PFSK-1 (cell line): Measurements from ENCODE around the gene MATCAP1.

Experiments
- FOXP2 ChIP-seq: optimal IDR thresholded peaks from 2 replicates; pipeline ENCODE3; 2011; ENCODE audit warnings: borderline replicate concordance, control low read depth, inconsistent platforms; ENCODE audit not compliant: insufficient read depth; ENCODE audit errors: extremely low read length, extremely low read depth
- POLR2AphosphoS5 ChIP-seq: IDR thresholded peaks from 2 replicates; pipeline ENCODE4 v1.6.1; 2012; ENCODE audit warnings: low read depth, mild to moderate bottlenecking, control low read depth, low read length, moderate library complexity
- TAF1 ChIP-seq: IDR thresholded peaks from 2 replicates; pipeline ENCODE4 v1.6.1; 2012; ENCODE audit warnings: low read length, control low read depth, borderline replicate concordance; ENCODE audit not compliant: insufficient read depth
- TF ChIP-seq, protein P1 (sequence below), 2 experiments: IDR thresholded peaks; 2 replicates each; pipeline versions ENCODE4 v1.6.1 to v1.8.0; 2011 to 2012; ENCODE audit warnings: low read depth in 2 of 2, low read length in 2 of 2, control low read depth in 1 of 2, inconsistent platforms in 1 of 2, mild to moderate bottlenecking in 1 of 2, moderate library complexity in 1 of 2; ENCODE audit not compliant: insufficient read depth in 1 of 2

DNA sequence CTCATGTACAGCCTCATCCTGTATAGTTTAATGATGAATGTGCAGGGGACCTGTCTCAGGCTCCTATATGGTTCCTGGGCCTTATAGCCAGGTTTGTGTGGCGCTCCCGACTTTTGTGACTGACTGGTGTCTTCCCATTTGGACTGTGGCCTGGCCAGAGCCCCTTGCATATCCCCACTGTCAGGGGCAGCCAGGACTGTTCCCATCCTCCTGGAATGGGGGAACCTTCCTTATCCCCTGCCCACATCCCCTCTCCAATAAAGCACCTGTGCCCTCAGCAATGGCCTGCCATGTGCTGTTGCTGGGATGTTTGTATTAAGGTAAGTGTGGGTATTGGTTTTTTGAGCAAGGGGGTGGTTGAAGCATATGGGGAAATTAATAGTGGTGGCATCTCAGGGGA lies 35.5 kb downstream of the MATCAP1 start:
- TF ChIP-seq POLR2AphosphoS5 (no peak), TAF1 (no peak), FOXP2 (no peak)
- TF ChIP-seq, protein P1, sequence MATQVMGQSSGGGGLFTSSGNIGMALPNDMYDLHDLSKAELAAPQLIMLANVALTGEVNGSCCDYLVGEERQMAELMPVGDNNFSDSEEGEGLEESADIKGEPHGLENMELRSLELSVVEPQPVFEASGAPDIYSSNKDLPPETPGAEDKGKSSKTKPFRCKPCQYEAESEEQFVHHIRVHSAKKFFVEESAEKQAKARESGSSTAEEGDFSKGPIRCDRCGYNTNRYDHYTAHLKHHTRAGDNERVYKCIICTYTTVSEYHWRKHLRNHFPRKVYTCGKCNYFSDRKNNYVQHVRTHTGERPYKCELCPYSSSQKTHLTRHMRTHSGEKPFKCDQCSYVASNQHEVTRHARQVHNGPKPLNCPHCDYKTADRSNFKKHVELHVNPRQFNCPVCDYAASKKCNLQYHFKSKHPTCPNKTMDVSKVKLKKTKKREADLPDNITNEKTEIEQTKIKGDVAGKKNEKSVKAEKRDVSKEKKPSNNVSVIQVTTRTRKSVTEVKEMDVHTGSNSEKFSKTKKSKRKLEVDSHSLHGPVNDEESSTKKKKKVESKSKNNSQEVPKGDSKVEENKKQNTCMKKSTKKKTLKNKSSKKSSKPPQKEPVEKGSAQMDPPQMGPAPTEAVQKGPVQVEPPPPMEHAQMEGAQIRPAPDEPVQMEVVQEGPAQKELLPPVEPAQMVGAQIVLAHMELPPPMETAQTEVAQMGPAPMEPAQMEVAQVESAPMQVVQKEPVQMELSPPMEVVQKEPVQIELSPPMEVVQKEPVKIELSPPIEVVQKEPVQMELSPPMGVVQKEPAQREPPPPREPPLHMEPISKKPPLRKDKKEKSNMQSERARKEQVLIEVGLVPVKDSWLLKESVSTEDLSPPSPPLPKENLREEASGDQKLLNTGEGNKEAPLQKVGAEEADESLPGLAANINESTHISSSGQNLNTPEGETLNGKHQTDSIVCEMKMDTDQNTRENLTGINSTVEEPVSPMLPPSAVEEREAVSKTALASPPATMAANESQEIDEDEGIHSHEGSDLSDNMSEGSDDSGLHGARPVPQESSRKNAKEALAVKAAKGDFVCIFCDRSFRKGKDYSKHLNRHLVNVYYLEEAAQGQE (IDR thresholded peaks at IDR 0.05; ENCODE audit: insufficient read depth in 1 of 2, low read depth in 2 of 2, low read length in 2 of 2): no peak
